GM10266 (cell line): Measurements from ENCODE around the gene STARD10.

Experiments
- DNase-seq: peaks from one replicate; pipeline ENCODE4 v3.0.0; 2012; ENCODE audit errors: extremely low spot score
- CTCF ChIP-seq: IDR thresholded peaks from 2 replicates; pipeline ENCODE4 v1.5.1; 2012; ENCODE audit warnings: mild to moderate bottlenecking, low read depth; ENCODE audit not compliant: control insufficient read depth, insufficient read depth; ENCODE audit errors: missing control alignments

The STARD10 gene

DNA sequence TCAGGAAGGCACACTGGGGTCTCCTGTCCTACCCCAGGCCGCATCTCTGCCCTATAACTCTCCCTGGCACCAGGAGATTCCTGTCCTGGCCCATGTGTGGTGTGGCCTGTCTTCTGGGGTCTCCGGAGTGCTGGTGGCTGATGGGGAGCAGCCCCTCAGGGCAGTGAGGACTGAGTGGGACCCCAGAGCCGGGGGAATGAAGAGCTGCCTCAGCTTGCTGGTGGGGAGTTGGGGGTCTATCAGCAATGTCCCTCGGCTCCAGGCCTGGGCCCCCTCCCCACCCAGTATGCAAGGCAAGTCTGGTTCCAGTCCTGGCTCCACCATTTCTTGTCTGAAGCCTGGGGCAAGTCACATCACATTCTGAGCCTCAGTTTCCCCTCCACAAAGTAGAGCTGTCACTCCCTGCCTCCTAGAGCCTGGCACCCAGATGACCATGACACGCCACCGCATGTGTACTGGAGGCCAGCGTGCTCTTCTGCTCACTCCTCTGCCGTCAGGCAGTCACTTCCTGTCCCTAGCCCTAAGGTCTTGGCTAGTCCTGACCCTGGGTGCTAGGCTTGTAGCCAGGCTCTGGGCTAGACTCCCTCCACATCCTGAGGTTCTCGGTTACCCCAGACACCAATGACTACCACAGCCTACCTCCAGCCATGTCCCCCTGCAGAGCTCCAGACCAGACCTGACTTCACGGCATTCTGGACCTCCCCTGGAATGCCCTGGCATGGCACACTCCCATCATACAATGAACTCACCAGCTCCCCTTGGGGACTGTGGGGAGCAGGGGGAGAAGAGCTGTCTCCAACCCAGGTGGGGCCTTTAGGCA, 54.4 kb downstream of the STARD10 start:
- DNase-seq, result no peak
- no peak for TF ChIP-seq CTCF

DNA sequence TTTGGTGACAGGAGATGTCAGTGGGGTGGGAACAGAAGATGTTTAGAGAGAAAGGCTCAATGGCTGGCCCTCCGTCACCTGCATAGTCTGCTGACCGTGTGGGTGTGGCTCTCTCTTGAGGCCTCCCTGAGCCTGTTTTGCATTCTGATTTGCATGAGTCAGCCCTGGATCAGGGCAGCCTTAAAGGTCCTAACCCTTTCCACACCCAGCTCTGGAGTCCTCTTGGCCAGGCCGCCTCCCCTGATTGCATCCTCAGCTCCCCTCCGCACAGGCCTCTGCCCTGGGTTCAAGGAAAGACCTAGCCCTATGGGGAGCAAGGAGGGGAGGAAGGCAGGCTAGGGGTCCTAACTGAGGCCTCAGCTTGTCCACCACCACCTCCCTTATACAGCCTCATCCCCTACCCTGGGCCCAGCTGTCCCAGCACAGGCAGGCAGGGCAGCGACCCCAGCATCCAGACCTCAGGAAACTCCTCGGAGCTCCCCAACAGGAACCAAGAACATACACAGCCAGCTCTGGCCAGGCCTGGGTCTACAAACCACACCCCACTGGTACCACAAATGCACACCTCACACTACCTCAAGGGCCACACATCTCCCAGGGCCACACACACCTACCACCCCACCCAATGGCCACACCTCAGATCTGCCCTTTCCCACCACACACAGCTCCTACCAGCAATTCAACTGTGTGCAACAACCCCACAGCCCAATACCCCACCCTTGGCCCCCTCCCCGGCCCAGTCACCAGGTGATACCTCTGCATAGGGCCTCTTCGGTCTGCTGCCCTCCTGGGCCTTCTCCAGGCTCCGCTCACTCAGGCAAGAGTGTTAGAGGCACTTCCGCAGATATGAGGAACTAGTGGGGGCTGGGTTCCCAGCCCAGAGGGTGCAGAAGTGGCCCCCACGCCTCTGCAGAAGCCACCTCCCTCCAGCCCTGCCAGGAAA, 55.4 kb downstream of the STARD10 start:
- peak; percentile 61 for DNase-seq
- TF ChIP-seq CTCF, result no peak

- no peak for TF ChIP-seq CTCF
- DNase-seq, result no peak
These were observed 56.5 kb downstream of the STARD10 start for GRCh38 chr11:72737336-72737735.

DNA sequence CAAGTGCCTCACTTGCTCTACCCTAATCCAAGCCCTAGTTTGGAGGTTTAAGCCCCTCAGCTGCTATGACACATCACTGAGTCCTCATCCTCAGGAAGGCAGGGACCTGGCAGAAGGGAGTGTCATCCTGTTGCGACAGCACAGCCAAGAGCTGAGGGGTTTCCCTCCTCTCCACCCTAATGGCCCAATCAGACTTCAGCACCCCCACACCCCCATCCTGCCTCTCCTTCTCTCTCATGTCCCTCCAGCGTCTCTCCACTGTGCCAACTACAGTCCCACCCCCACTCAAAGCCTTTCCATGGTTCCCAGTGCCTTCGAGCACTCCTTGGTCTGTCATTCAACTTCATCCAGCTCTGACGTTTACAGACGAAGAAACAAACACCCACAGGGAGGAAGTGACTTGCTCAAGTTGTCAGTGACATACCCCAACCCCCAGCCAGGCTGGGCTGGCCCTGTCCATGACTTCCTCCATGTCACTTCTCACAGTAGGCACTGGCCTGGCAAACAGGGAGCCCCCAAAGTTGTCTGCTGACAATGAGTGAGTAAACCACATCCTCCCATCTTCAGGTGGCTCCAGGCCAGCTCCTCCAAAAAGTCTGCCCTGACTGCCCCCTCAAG, 57.3 kb downstream of the STARD10 start:
- TF ChIP-seq CTCF, result no peak
- DNase-seq, result peak; percentile 56

- DNase-seq, result no peak
- no peak for TF ChIP-seq CTCF
These were observed 58.3 kb downstream of the STARD10 start for GRCh38 chr11:72735495-72736027.

GRCh38 chr11:72732329-72732728, 61.5 kb downstream of the STARD10 start:
- TF ChIP-seq CTCF, result no peak
- DNase-seq, result no peak
